PC-9 (cell line): Measurements from ENCODE around the gene SMAD6. TPM values are rescaled to one million over a fixed set of nuclear protein-coding genes. Genes with fewer than 3 reads are reported as not detected.
A peak's percentile ranks its signal among the peaks of the same experiment; 100 is the strongest.

Source experiments
- BruUV-seq: library from RNA; stranded (reverse); fragments of 400-500 nt; replicated peaks from 2 replicates; lab custom pipeline; 2021; lab: Mats Ljungman, UMichigan
- CTCF ChIA-PET: fragments of 300-600 bp; sonication (Branson Sonifier 250); formaldehyde crosslinking; loops from one replicate; lab custom pipeline; 2022; ENCODE audit warnings: antibody characterized with exemption; lab: Charles Lee
- POLR2A ChIA-PET: fragments of 300-600 bp; sonication (Branson Sonifier 250); formaldehyde crosslinking; loops from one replicate; lab custom pipeline; 2022; ENCODE audit warnings: antibody characterized with exemption; ENCODE audit not compliant: unreplicated experiment; lab: Charles Lee
- DNase-seq, 2 experiments: peaks; one replicate each; pipeline versions ENCODE4 v3.0.0 to v3.0.0-alpha.2; 2015 to 2022; ENCODE audit warnings: mixed read lengths in 1 of 2
- H2AFZ ChIP-seq: fragments of 200-600 bp; sonication (generic); 2 replicates; pipeline ENCODE4 v1.8.1; 2017; ENCODE audit warnings: antibody characterized with exemption
- H3F3A ChIP-seq: fragments of 200-600 bp; sonication (generic); 2 replicates; pipeline ENCODE4 v1.8.1; 2017; ENCODE audit warnings: antibody characterized with exemption, mild to moderate bottlenecking, low read depth; ENCODE audit not compliant: insufficient read depth
- H3K27ac ChIP-seq: fragments of 200-600 bp; sonication (generic); 2 replicates; pipeline ENCODE4 v1.6.1; 2016; ENCODE audit warnings: mixed run types
- H3K27me3 ChIP-seq: fragments of 200-600 bp; sonication (generic); 2 replicates; pipeline ENCODE4 v1.6.1; 2016; ENCODE audit warnings: low read depth, mixed run types; ENCODE audit not compliant: insufficient read depth
- H3K36me3 ChIP-seq: fragments of 200-600 bp; sonication (generic); 2 replicates; pipeline ENCODE4 v1.6.1; 2016; ENCODE audit warnings: low read depth, mixed run types
- H3K4me1 ChIP-seq: fragments of 200-600 bp; sonication (generic); replicated peaks from 2 replicates; pipeline ENCODE4 v1.6.1; 2016; ENCODE audit warnings: mixed run types; ENCODE audit not compliant: insufficient read depth
- H3K4me2 ChIP-seq: fragments of 200-600 bp; sonication (generic); 2 replicates; pipeline ENCODE4 v1.6.1; 2017; ENCODE audit warnings: mixed run types
- H3K4me3 ChIP-seq: fragments of 200-600 bp; sonication (generic); 2 replicates; pipeline ENCODE4 v1.6.1; 2016; ENCODE audit warnings: mixed run types
- H3K79me2 ChIP-seq: fragments of 200-600 bp; sonication (generic); 2 replicates; pipeline ENCODE4 v1.6.1; 2017; ENCODE audit warnings: low read depth, mixed run types
- H3K9me2 ChIP-seq: fragments of 200-600 bp; sonication (generic); 2 replicates; pipeline ENCODE4 v1.8.1; 2017; ENCODE audit warnings: mild to moderate bottlenecking; ENCODE audit not compliant: insufficient read depth
- H3K9me3 ChIP-seq: fragments of 200-600 bp; sonication (generic); 2 replicates; pipeline ENCODE4 v1.8.1; 2016; ENCODE audit warnings: low read depth; ENCODE audit not compliant: insufficient read depth
- H4K20me1 ChIP-seq: fragments of 200-600 bp; sonication (generic); 2 replicates; pipeline ENCODE4 v1.8.1; 2017; ENCODE audit not compliant: insufficient read depth
- CTCF ChIP-seq: fragments of 200-600 bp; sonication (generic); conservative IDR thresholded peaks from 2 replicates; pipeline ENCODE4 v1.6.1; 2017; ENCODE audit warnings: mixed run types, antibody characterized with exemption, mild to moderate bottlenecking, moderate library complexity
- EZH2 ChIP-seq: fragments of 200-600 bp; sonication (generic); IDR thresholded peaks from 2 replicates; pipeline ENCODE4 v1.8.0; 2017; ENCODE audit warnings: antibody characterized with exemption, low read depth
- intact Hi-C: fragments of 100-400 bp; cut with micrococcal nuclease; formaldehyde crosslinking; loops from one replicate; pipeline ENCODE4 v1.10.0; 2022; ENCODE audit not compliant: unreplicated experiment
- total RNA-seq: library from RNA; stranded (reverse); gene quantifications from 2 replicates; pipeline ENCODE4 v1.2.3, GENCODE V29; 2021

Gene SMAD6
- total RNA-seq, 1 experiment from 2014 or later, result 7.1 TPM

DNA sequence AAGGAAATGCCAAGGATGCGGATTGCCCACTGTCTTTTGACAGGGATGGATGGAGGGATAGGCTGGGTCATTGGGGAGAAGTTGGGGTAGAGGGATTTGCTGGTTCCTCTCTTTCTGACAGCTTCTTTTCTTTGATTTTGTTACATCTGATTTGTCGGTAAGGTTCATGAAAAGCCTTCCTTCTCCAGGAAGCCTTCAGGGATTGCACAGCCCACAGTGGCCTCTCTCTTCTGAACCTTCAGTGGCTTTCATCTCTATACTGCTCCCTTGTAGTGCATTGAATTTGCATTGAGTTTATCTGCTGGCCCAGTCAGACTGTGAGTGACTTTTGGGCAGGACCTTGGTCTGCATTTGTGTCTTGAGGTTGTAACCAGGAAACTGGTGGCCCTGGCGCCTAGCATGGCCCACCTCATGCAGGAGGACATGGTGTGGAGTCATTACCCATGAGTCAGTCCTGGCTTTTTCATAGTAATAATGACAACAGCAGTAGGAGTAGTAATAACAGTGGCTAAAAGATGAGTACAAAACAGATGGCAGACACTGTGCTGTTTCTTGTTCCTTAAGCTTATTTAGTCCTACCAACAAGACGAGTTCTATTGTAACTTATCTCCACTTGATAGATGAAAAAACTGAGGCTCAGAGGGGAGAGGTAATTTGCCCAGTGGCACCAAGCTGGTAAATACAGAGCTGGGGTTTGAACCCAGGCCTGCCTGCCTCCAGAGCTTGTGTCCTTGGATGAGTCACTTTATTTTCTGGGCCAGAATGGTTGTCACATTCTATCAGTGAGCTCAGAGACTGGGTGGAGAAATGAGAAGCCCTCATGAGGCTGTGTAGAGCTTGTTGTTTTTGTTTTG is 28.4 kb downstream of the SMAD6 start:
- Histone ChIP-seq H2AFZ (no peak overlapping the region), H3K36me3 (no peaks in the 10 kb centered on the region), H3F3A (no peaks in the 10 kb centered on the region), H3K79me2 (no peaks in the 10 kb centered on the region), H3K9me3 (no peaks in the 10 kb centered on the region), H3K4me3 (no peak overlapping the region), H4K20me1 (no peaks in the 10 kb centered on the region), H3K4me2 (no peak overlapping the region), H3K9me2 (no peaks in the 10 kb centered on the region), H3K4me1 (peaks cover 7% of the 10 kb centered on the region; the same call in 1 of the 2 replicates), H3K27ac (no peak overlapping the region), H3K27me3 (no peaks in the 10 kb centered on the region)
- POLR2A ChIA-PET, result no interaction called here
- CTCF ChIA-PET, result no interaction called here
- no peak for TF ChIP-seq EZH2
- no peak for TF ChIP-seq CTCF
- no TSS peak for BruUV-seq
- peak in 1 of 2 experiments; percentile 46 for DNase-seq
- intact Hi-C loops, result no loop called here

DNA sequence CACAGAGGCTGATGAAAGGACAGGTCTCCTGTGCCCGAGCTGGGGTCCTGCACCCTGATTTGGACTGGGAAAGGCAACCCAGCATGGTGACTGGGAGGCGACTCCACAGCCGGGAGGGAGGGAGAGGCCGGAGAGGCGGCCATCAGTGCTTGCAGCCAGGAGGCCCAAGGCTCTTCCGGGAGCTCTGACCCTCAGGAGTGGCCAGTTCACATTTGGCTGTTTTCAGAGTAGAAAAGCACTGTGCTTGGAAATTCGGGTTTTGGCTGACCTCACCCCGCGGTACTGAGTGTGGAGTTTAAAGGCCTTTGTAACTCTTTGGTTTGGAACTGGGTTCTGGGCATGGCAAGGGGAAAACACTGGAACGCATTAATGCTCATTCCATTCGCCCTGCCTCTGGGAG is 31.9 kb downstream of the SMAD6 start:
- TF ChIP-seq CTCF, result no peak
- no peak for TF ChIP-seq EZH2
- ChIA-PET CTCF (no interaction called here), POLR2A (no interaction called here)
- Histone ChIP-seq H3K79me2 (no peaks in the 10 kb centered on the region), H3F3A (no peaks in the 10 kb centered on the region), H3K36me3 (no peaks in the 10 kb centered on the region), H3K9me3 (no peaks in the 10 kb centered on the region), H3K27ac (no peak overlapping the region), H3K27me3 (no peaks in the 10 kb centered on the region), H3K4me2 (no peak overlapping the region), H3K4me3 (no peak overlapping the region), H2AFZ (no peak overlapping the region), H3K9me2 (no peaks in the 10 kb centered on the region), H4K20me1 (no peaks in the 10 kb centered on the region), H3K4me1 (peaks cover 7% of the 10 kb centered on the region; the same call in 1 of the 2 replicates)
- intact Hi-C loops, result no loop called here
- no peak for DNase-seq
- BruUV-seq, result no TSS peak

- Histone ChIP-seq H3K9me2 (no peaks in the 10 kb centered on the region), H4K20me1 (no peaks in the 10 kb centered on the region), H3K27ac (no peak overlapping the region), H3K4me2 (no peak overlapping the region), H3F3A (no peaks in the 10 kb centered on the region), H3K9me3 (no peaks in the 10 kb centered on the region), H2AFZ (no peak overlapping the region), H3K4me3 (no peak overlapping the region), H3K4me1 (peaks cover 5% of the 10 kb centered on the region; the same call in 1 of the 2 replicates), H3K36me3 (no peaks in the 10 kb centered on the region), H3K79me2 (no peaks in the 10 kb centered on the region), H3K27me3 (no peaks in the 10 kb centered on the region)
- ChIA-PET CTCF (interaction anchor here (0.9 kb wide), 1 partner anchor 13 kb away, joined by 3 read pairs; no protein-coding TSS in a partner anchor), POLR2A (no interaction called here)
- intact Hi-C loops, result no loop called here
- no peak for DNase-seq
- BruUV-seq, result no TSS peak
- TF ChIP-seq CTCF (no peak), EZH2 (no peak)
These were observed 33.2 kb downstream of the SMAD6 start for GRCh38 chr15:66734961-66735908.
